ENCODE measurements around the gene ZNF746.

DNA sequence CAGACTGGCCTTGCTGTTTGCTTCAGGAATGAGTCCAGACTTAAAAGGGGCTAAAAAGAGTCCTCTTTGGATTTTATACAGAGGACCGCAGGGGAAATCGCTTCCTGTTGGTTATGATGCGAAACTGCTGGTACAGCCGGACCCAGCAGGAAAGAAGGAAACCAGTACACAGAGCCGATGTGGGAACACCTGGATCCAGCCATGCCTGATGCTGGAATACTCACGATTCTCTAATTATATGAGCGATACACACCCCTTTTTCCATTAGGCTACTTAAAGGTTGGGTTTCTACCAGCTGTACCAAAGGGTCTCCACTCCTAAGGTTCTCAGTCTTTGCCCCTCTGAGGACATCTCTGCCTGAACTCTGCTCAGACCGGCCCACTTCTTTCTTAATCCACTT, 64.5 kb downstream of the ZNF746 start:
- no peak for TF ChIP-seq ZSCAN18 (CRISPR knock-in tag; IDR thresholded peaks at IDR 0.05)
- TF ChIP-seq, protein P1, sequence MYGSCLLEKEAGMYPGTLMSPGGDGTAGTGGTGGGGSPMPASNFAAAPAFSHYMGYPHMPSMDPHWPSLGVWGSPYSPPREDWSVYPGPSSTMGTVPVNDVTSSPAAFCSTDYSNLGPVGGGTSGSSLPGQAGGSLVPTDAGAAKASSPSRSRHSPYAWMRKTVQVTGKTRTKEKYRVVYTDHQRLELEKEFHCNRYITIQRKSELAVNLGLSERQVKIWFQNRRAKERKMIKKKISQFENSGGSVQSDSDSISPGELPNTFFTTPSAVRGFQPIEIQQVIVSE (CRISPR knock-in tag; IDR thresholded peaks at IDR 0.05; ENCODE audit: borderline replicate concordance): no peak
- TF ChIP-seq, protein P2, sequence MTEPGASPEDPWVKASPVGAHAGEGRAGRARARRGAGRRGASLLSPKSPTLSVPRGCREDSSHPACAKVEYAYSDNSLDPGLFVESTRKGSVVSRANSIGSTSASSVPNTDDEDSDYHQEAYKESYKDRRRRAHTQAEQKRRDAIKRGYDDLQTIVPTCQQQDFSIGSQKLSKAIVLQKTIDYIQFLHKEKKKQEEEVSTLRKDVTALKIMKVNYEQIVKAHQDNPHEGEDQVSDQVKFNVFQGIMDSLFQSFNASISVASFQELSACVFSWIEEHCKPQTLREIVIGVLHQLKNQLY (CRISPR knock-in tag; IDR thresholded peaks at IDR 0.05): no peak
- TF ChIP-seq TEAD1 (CRISPR knock-in tag; IDR thresholded peaks at IDR 0.05): no peak
- TF ChIP-seq CTCF (IDR thresholded peaks at IDR 0.05): no peak
- TF ChIP-seq, protein P3, sequence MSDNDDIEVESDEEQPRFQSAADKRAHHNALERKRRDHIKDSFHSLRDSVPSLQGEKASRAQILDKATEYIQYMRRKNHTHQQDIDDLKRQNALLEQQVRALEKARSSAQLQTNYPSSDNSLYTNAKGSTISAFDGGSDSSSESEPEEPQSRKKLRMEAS (CRISPR knock-in tag; IDR thresholded peaks at IDR 0.05): no peak
- TF ChIP-seq, protein P4, sequence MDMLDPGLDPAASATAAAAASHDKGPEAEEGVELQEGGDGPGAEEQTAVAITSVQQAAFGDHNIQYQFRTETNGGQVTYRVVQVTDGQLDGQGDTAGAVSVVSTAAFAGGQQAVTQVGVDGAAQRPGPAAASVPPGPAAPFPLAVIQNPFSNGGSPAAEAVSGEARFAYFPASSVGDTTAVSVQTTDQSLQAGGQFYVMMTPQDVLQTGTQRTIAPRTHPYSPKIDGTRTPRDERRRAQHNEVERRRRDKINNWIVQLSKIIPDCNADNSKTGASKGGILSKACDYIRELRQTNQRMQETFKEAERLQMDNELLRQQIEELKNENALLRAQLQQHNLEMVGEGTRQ (CRISPR knock-in tag; IDR thresholded peaks at IDR 0.05): no peak
- no peak for TF ChIP-seq RORB (CRISPR knock-in tag; IDR thresholded peaks at IDR 0.05)
- no peak for TF ChIP-seq GRHL2 (CRISPR knock-in tag; IDR thresholded peaks at IDR 0.05; ENCODE audit: insufficient replicate concordance, severe bottlenecking)
